SIG-M5 treated with dmso at 0.1 percent for 504 hours (cell line): ENCODE measurements around the gene STXBP4.

Experiments used
- DNase-seq: peaks from one replicate; lab custom pipeline; 2025; ENCODE audit not compliant: unreplicated experiment; lab: John Stamatoyannopoulos, UW

The STXBP4 gene, protein sequence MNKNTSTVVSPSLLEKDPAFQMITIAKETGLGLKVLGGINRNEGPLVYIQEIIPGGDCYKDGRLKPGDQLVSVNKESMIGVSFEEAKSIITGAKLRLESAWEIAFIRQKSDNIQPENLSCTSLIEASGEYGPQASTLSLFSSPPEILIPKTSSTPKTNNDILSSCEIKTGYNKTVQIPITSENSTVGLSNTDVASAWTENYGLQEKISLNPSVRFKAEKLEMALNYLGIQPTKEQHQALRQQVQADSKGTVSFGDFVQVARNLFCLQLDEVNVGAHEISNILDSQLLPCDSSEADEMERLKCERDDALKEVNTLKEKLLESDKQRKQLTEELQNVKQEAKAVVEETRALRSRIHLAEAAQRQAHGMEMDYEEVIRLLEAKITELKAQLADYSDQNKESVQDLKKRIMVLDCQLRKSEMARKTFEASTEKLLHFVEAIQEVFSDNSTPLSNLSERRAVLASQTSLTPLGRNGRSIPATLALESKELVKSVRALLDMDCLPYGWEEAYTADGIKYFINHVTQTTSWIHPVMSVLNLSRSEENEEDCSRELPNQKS

DNA sequence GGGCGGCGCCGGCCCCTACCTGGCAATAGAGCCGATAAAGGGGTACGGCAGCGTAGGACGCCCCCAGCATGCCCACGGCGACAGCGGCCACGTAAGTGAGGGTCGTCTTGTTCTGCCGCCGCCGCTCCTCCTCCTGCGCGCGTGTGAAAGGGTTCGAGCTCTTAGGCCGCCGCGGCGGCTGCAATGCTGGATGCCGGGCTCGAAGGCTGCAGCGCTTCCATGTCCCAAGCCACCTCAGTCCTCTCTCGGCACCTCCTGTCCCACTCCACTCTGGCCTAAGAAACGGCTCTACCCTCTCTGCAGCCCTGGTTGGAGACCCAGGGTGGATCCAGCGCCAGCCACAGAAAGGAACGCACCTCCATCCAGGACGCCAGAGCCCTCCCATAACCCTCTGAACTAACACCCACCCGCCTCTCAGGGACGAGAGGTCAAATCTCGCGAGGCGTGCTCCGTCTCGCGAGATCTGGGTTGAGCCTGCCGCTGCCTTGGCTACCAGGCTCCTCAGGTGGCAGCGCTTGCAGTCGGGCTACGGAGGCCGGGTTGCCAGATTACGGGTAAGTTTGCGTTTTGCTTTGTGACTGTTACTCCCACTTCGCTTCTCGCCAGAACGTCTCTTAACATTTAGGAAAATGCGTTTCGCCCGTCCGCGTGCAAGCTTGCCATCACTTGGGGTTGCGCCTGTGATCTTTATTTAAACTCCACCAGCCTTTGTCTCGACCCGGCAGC, at the start of gene STXBP4, which contains the start of gene COX11:
TSS of gene STXBP4 (plus strand) at position 504 of the 726 bp plus-strand sequence. CDS start 17,455 bp downstream, outside the sequence.
TSS of gene COX11 (minus strand) at position 393 of the 726 bp plus-strand sequence. CDS start at position 385, 8 bp downstream.
- peak; percentile 96 for DNase-seq

DNA sequence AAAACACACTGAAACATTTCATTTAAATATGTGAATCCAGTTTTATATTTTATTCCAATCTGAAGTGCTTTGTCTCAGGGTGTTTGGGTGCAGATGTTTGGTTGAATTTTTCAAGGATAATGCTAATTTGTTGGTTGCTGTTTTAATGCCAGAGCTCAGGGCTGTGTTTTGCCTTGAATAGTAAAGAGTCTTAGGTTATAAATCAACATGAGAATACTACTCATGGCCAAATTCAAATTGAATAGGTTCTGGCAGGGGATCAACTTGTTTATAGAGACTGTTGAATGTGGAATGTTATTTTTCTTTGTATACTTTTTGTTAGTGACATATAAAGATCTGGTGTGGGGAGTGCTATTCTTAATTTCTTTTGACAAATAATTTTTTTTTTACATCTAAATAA, 49.1 kb upstream of the STXBP4 start:
- no peak for DNase-seq

DNA sequence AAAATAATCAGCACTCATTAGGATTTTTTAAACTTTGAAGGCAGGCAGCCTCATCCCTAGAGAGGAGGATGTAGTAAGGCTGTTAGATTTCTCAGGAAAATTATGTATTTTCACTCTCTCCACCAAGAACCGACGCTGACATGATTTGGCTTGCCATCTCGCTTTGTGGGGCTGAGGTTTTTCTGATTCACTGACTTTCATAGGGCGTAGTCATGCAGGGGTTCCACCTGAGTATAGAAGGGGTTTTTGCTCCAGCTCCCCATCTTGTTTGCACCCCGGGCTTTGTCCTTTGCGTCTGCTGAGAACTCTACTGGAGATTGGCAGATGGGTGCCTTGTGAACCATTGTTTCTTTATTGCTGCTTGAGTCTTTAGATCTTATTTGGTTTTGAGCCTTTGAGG, 47.7 kb upstream of the STXBP4 start:
- no peak for DNase-seq

DNA sequence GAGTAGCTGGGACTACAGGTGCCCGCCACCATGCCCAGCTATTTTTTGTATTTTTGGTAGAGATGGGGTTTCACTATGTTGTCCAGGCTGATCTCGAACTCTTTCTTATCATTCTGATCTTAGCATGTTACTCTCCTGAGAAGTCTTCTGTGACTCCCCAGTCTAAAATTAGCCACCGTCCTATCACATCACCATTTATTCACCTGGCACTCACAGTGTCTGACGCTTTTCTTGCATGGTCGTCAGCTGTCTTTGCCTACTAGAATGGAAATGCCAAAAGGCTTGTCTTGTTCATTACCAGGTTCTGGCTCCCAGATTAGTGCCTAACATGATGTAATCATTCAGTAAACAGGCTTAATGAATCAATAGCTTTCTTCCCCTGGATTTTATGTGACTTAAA, 44.2 kb upstream of the STXBP4 start:
- no peak for DNase-seq

DNA sequence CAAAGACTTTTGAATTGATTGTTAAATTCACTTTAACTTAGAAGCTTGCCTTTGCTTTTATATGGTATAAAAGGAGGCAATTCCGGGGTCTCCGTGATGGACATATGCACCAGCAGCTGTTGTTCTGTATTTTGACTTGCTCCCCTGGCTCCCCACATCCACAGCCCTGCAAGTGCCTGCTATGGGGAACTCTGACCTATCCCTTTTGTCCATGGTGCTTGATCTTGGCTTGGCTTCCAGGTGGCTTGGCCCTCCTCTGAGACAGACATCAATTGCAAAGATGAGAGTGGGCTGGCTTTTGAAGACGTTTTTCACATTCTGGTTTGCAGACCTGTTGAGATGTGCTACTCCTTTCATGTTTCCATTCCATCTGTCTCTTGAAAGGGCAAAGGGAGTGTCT, 41.0 kb upstream of the STXBP4 start:
- DNase-seq: no peak

DNA sequence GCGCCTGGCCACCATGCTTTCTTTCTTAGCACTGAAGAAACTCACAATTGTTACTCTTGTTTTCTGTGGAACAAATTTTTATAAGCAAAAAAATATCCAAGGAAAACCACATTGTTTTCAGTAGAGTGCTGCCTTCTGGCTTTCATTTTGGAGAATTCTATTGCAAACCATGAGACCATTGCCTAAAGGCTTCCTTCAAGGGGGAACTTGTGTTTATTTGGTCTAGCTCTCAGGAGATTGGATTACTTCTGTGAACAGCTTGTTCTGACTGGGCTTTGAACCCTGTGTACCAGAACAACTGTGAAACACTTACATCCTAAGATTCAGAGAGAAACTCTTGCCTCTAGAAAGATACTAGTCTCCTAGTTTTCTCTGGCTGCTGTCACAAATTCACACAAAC, 35.9 kb upstream of the STXBP4 start:
- DNase-seq: no peak

DNA sequence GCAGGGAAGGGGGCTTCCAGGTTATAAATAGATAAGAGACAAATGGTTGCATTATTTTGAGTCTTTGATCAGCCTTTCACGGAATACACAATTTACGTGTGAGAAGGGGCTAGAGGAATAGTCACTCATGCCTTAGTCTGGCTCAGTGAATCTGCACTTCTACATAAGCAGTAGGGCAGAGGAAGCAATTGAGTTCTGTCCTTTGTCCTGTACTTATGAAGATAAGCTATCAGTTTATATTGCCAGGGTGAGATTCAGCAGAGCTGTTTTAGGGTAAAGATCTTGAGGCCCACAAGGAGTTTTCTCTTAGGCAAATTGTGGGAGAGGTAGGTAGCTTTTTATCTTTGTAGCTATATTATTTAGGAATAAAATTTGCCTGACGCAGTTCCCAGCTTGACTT, 34.6 kb upstream of the STXBP4 start:
- DNase-seq: no peak

DNA sequence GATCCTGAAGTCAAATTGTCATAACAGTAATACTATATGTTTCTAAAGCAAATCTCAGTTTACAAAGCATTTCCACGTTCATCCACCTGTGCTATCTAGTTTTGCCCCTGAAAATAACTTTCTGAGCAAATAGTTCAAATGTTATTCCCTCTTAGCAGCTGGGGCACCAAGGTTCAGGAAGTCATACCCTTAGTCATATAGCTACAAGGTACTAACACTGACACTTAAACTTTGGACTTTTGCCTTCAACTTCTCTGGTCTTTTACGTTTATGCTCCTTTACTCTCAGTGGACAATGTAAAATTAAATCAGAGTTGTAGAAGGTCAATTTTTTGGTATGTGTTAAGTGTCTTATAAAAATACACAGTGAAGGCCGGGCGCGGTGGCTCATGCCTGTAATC, 33.1 kb upstream of the STXBP4 start:
- no peak for DNase-seq

DNA sequence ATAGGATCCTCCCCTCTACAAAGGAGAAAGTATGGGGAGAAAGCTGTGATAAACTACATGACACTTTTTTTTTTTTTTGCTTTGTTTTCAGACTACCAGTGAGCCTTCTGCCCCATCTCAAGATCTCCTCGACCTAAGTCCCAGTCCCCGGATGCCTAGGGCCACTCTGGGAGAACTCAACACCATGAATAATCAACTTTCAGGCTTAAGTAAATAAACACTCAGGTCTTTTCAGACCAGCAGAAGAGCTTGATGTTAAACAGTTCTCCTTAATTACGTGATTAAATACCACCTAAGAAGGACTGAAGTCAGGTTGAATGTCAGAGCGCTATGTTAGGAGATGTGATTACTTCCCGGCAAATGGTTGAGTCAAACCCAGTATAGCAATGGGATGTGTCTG, 31.5 kb upstream of the STXBP4 start:
- DNase-seq: no peak

DNA sequence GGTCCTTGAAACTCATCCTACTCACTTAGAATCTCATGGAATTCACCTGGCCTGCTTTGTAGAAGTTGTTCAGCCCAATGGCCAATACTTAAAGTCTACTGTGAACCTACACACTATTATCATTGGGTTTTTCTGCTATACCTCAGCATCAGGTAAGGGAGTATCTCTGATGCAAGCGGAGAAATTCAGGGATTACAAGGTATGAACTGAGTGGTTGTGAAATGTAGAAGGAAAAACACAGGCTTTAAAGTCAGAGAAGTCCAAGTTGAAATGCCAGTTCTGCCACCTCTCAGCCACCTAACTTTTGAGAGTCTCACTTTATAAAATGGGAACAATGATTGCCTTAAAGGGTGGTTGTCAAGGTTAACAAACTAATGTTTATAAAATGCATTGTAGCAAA, 31.1 kb upstream of the STXBP4 start:
- no peak for DNase-seq

DNA sequence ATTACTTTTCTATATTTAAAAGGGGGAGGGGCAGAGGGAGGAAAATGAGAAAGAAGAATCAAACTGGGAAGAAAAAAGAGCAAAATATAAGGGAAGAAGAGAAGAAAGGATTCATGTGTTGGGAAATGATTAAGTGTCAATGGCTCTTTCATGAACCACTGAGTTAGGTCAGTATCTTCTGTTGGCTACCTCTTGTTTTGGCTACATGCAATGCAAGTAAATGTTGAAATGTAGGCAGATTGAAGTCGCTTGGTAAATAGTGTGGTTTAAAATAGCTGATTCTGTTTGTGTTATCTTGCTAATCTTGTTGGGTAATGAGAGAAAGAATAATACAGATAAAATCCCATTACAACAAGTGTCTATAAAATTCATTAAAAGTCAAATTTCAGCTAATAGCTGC, 27.3 kb upstream of the STXBP4 start:
- DNase-seq: no peak

DNA sequence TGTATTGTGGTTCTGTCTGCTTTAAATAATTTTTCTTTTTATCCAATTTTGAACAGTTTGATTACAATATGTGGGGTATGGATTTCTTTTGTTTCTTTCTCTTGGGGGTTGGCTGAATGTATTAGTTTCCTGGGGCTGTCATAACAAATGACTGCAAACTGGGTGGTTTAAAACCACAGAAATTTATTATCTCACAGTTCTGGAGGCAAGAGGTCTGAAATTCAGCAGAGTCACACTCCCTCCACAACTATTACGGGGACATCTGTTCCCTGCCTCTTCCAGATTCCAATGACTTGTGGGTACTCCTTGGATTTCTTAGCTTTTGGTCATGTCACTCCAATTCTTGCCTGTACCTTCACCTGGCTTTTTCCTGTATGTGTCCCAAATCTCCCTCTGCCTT, 23.8 kb upstream of the STXBP4 start:
- no peak for DNase-seq

DNA sequence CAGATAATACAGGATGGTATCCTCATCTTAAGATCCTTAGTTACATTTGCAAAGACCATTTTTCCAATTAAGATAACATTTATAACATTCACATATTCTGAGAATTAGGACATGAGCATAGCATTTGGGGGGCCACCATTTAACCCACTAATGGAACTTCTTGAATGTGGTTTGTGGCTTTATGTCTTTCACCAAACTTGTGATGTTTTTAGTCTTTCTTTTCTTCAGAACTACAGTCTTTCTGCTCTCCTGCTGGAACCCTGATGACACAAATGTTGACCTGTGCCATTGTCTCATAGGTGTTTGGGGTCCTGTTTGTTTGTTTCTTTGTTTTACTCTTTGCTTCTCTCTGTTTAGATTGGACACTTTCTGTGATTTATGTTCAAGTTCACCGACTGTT, 23.3 kb upstream of the STXBP4 start:
- DNase-seq: no peak

DNA sequence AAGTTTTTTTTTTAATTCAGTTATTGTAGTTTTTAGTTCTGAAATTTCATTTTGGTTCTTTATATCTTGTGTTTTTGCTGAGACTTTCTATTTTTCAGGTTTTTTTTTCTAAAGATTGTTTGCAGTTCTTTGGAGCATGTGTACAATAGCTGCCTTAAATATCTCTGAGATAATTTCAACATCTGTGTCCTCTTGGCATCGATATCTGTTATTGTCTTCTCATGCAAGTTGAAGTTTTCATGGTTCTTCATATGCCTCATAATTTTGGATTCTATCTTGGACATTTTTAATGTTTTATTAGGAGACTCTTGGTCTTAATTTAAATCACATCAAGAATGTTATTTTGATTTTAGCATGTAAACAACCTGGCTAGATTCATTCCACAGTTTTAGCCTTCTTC, 22.9 kb upstream of the STXBP4 start:
- DNase-seq: no peak

DNA sequence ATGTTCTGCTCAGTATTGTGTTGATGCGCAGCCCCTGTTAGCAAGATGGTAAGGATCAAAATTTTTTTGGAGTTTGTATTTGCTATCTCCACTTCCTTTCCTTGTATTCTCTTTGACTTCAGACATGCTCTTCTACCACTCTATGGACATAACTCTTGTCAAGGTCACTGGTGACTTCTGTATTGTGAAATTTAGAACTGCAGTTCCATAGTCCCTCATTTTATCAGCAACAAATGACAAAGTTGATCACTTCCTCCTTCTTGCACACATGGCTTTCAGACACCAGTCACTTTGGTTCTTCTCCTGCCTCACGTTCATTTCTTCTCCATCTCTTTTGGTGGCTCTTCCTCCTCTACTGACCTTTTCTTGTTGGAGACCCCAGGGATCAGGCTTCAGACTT, 21.2 kb upstream of the STXBP4 start:
- DNase-seq: peak; percentile 61

DNA sequence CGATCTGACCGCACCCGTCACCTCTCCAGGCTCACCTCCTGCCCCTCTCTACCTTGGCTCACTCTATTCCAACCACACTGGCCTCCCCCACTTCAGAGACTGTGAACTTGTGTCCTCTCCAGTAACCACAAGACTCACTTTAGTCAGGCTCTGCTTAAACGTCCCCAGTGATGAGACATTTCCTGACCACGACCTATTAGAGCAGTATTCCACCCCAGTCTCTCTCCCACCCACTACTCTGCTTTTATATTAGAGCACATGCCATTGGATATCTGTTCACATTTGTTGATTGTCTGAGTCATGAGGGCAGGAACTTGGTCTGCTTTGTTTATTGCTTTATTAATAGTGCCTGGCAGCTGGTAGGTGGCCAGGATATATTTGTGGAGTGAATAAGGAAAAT, 20.2 kb upstream of the STXBP4 start:
- no peak for DNase-seq

DNA sequence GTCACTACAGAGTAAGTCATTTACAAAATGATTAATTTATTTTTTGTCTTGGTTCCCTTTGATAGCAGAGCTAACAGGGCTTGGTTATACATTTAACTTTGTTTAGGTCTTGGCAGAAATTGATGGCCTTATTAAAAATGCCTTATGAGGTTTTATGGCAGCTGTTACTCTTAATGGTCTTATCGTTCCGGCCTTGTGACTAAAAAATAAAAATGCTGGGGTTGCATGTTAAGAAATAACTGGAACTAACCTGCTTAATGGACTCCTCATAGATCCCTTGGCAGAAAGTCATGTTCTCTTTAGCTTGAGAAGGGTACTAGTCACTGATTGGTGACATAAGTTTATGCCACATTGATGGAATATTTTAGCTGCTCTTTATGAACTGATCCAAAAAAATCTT, 18.4 kb upstream of the STXBP4 start:
- DNase-seq: no peak

DNA sequence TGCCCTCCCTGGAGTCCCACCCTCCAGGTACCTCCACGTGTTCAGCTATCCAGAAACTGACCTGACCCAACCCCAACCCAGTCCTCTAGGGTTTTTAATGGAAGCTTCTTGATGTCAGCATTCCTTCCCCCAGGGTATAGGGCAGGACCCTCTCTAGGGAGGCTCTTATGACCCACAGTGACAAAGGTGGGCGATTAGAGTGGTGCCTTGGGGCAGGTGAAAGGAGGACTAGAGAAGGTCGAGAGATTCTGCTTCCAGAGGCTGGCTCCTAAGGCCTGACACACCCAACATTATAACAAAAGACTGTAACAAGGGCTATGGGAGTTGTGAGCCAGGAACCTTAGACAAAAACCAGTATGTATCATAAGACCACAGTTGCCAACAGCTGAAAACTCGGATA, 17.3 kb upstream of the STXBP4 start:
- DNase-seq: no peak

DNA sequence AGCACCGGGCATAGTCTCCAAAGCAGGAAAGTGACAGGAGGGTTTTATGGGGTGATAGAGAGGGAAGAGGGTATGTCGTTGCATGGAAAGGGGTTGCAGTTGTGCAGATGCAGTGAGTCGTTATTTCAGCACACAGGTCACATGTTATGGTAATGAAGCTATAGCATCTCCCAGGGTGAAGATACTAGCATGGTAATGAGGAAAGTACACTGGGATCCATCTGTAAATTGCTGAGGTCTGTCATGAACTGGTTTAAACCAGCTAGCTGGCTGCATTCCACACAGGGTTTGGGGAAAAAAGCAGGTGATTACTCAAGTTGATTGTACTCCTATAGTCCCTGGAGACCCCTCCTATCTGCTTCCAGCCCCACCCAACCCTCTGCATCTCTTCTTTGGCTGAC, 11.8 kb upstream of the STXBP4 start:
- no peak for DNase-seq

DNA sequence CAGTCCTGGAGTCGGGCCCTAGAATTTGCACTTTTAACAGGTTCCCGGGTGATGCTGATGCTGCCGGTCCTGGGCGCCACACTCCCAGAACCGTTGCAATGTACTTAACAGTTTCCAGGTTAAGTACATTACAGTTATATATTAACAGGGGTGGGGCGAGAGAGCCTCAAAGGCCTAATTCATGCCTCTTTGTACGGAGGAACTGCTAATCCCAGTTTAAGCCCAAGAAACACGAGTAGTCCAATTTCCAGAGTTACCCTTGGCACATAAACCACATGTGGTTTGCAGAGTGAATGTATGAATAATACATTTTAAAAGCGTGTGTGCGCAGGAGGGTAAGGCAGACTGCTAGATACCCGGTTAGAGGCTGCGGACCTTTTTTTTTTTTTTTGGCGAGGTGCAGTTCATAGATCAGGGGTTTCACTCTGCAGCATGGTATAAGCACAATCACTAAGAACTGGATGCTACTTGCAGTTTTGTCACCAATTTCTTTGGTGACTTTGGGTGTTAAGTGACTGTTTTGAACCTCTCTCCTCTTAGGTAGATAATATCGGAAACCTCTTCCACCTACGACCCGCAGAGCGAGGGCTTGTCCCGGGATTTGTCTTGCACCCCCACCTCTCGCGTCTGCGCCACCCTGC, 824 bp upstream of the STXBP4 start:
- no peak for DNase-seq

DNA sequence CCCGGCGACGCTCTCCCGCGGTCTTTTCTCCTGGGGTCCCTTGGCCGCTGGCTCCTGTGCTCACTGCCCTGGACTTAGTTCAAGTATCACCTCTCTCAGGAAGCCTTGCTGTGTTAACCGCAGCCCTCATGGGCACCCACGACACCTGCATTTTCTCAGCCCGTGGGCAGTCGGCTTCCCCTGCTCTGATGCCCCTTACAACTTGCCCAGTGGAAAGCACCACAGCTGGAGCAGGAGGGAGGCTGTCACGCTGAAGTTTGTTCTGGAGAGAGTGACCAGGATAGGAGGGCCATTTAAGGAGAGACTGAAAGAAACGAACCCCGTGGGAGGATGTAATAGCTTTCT, 395 bp downstream of the STXBP4 start:
- peak; percentile 34 for DNase-seq
